H9 (cell line): ENCODE results near the gene TANGO6. TPM values are rescaled to one million over a fixed set of nuclear protein-coding genes. Genes with fewer than 3 reads are reported as not detected.

Experiments
- DNase-seq: peaks from one replicate; pipeline ENCODE4 v3.0.0-alpha.2; 2017
- H2AFZ ChIP-seq: one replicate; pipeline ENCODE4 v1.6.1; 2013; ENCODE audit warnings: mild to moderate bottlenecking, low read length, control low read depth, moderate library complexity
- H2AK5ac ChIP-seq: 2 replicates; pipeline ENCODE4 v1.6.1; 2013; ENCODE audit warnings: low read length, control low read depth, mixed read lengths; ENCODE audit not compliant: insufficient read length
- H2BK120ac ChIP-seq: one replicate; pipeline ENCODE4 v1.6.1; 2013; ENCODE audit warnings: low read depth, mild to moderate bottlenecking, low read length, control low read depth, inconsistent platforms; ENCODE audit not compliant: poor library complexity, severe bottlenecking
- H2BK12ac ChIP-seq: 2 replicates; pipeline ENCODE4 v1.6.1; 2013; ENCODE audit warnings: low read length, control low read depth, mixed read lengths, low read depth; ENCODE audit not compliant: insufficient read length
- H2BK15ac ChIP-seq: 2 replicates; pipeline ENCODE4 v1.6.1; 2013; ENCODE audit warnings: low read depth, low read length, control low read depth
- H2BK20ac ChIP-seq: one replicate; pipeline ENCODE4 v1.6.1; 2013; ENCODE audit warnings: low read depth, mild to moderate bottlenecking, low read length, control low read depth, inconsistent platforms; ENCODE audit not compliant: poor library complexity, severe bottlenecking
- H2BK5ac ChIP-seq: 2 replicates; pipeline ENCODE4 v1.6.1; 2013; ENCODE audit warnings: low read length, control low read depth, mixed read lengths; ENCODE audit not compliant: insufficient read length
- H3K14ac ChIP-seq: 2 replicates; pipeline ENCODE4 v1.6.1; 2013; ENCODE audit warnings: low read length, control low read depth; ENCODE audit not compliant: insufficient read depth
- H3K18ac ChIP-seq: 2 replicates; pipeline ENCODE4 v1.6.1; 2013; ENCODE audit warnings: low read depth, mild to moderate bottlenecking, mixed read lengths, low read length, control low read depth; ENCODE audit not compliant: insufficient read length
- H3K23ac ChIP-seq: 2 replicates; pipeline ENCODE4 v1.6.1; 2013; ENCODE audit warnings: low read length, control low read depth, mixed read lengths, low read depth; ENCODE audit not compliant: insufficient read length
- H3K23me2 ChIP-seq: 2 replicates; pipeline ENCODE4 v1.6.1; 2013; ENCODE audit warnings: low read depth, mild to moderate bottlenecking, mixed read lengths, low read length, control low read depth; ENCODE audit not compliant: insufficient read length, poor library complexity, severe bottlenecking
- H3K27ac ChIP-seq: 2 replicates; pipeline ENCODE4 v1.5.1; 2013; ENCODE audit warnings: low read length, control low read depth, mixed read lengths, low read depth; ENCODE audit not compliant: insufficient read length
- H3K27me3 ChIP-seq: 2 replicates; pipeline ENCODE4 v1.6.1; 2013; ENCODE audit warnings: low read length, control low read depth, inconsistent platforms; ENCODE audit not compliant: insufficient read depth
- H3K4ac ChIP-seq: 2 replicates; pipeline ENCODE4 v1.6.1; 2013; ENCODE audit warnings: low read depth, mild to moderate bottlenecking, control low read depth, inconsistent platforms, low read length, moderate library complexity
- H3K4me1 ChIP-seq: 2 replicates; pipeline ENCODE4 v1.6.1; 2013; ENCODE audit warnings: low read length, control low read depth, inconsistent platforms; ENCODE audit not compliant: insufficient read depth
- H3K4me2 ChIP-seq: 2 replicates; pipeline ENCODE4 v1.6.1; 2013; ENCODE audit warnings: low read length, control low read depth, mixed read lengths; ENCODE audit not compliant: insufficient read length, insufficient read depth
- H3K56ac ChIP-seq: 2 replicates; pipeline ENCODE4 v1.6.1; 2013; ENCODE audit warnings: low read depth, mild to moderate bottlenecking, mixed read lengths, low read length, control low read depth; ENCODE audit not compliant: insufficient read length
- H3K79me1 ChIP-seq: 2 replicates; pipeline ENCODE4 v1.6.1; 2013; ENCODE audit warnings: low read depth, mild to moderate bottlenecking, moderate library complexity, low read length, control low read depth, inconsistent platforms; ENCODE audit not compliant: insufficient read depth, poor library complexity, severe bottlenecking
- H3K79me2 ChIP-seq: 2 replicates; pipeline ENCODE4 v1.6.1; 2013; ENCODE audit warnings: low read length, control low read depth, inconsistent platforms; ENCODE audit not compliant: insufficient read depth
- H3K9ac ChIP-seq: 2 replicates; pipeline ENCODE4 v1.6.1; 2013; ENCODE audit warnings: low read length, control low read depth, mixed read lengths; ENCODE audit not compliant: insufficient read length; ENCODE audit errors: extremely low read depth
- H3K9me3 ChIP-seq: one replicate; pipeline ENCODE4 v1.6.1; 2013; ENCODE audit warnings: low read depth, low read length, inconsistent platforms; ENCODE audit not compliant: control insufficient read depth
- H3T11ph ChIP-seq: one replicate; pipeline ENCODE4 v1.6.1; 2013; ENCODE audit warnings: mild to moderate bottlenecking, low read length, control low read depth, inconsistent platforms
- H4K20me1 ChIP-seq: one replicate; pipeline ENCODE4 v1.6.1; 2013; ENCODE audit not compliant: control insufficient read depth, insufficient read length, insufficient read depth
- H4K5ac ChIP-seq: 2 replicates; pipeline ENCODE4 v1.6.1; 2013; ENCODE audit warnings: low read depth, mild to moderate bottlenecking, mixed read lengths, low read length, control low read depth; ENCODE audit not compliant: insufficient read length
- H4K8ac ChIP-seq: replicated peaks from 2 replicates; pipeline ENCODE4 v1.6.1; 2013; ENCODE audit warnings: low read length, control low read depth, mixed read lengths, low read depth; ENCODE audit not compliant: insufficient read length
- H4K91ac ChIP-seq: 2 replicates; pipeline ENCODE4 v1.6.1; 2013; ENCODE audit warnings: low read depth, mild to moderate bottlenecking, moderate library complexity, mixed read lengths, low read length, control low read depth; ENCODE audit not compliant: insufficient read length
- H3K27ac Mint-ChIP-seq, 3 experiments: 2 replicates in 2 of 3; 3 replicates in 1 of 3; pipeline ENCODE4 v1.8.0; 2020 to 2021; ENCODE audit warnings: mixed read lengths in 3 of 3, mild to moderate bottlenecking in 1 of 3, moderate library complexity in 1 of 3
- H3K27me3 Mint-ChIP-seq: 2 replicates; pipeline ENCODE4 v1.8.0; 2021; ENCODE audit warnings: low read depth, mild to moderate bottlenecking, moderate library complexity, mixed read lengths
- H3K36me3 Mint-ChIP-seq, 3 experiments: 2 replicates in 2 of 3; 3 replicates in 1 of 3; pipeline ENCODE4 v1.8.0; 2020 to 2021; ENCODE audit warnings: low read depth in 3 of 3, mixed read lengths in 3 of 3; ENCODE audit not compliant: insufficient read depth in 1 of 3
- H3K4me1 Mint-ChIP-seq, 2 experiments: 2 replicates each; pipeline ENCODE4 v1.8.0; 2020; ENCODE audit warnings: mixed read lengths in 2 of 2
- H3K4me3 Mint-ChIP-seq, 2 experiments: 2 replicates in 1 of 2; 3 replicates in 1 of 2; pipeline ENCODE4 v1.8.0; 2020 to 2021; ENCODE audit warnings: mild to moderate bottlenecking in 2 of 2, mixed read lengths in 2 of 2, moderate library complexity in 1 of 2
- H3K9me3 Mint-ChIP-seq, 2 experiments: 2 replicates in 1 of 2; 3 replicates in 1 of 2; pipeline ENCODE4 v1.8.0; 2020; ENCODE audit warnings: mild to moderate bottlenecking in 2 of 2, mixed read lengths in 2 of 2, moderate library complexity in 1 of 2
- CTCF ChIP-seq: fragments of 200-600 bp; sonication (generic); conservative IDR thresholded peaks from 3 replicates; pipeline ENCODE4 v1.8.0; 2021; ENCODE audit warnings: antibody characterized with exemption, mild to moderate bottlenecking
- WGBS: extraction: QIAGEN DNeasy Blood & Tissue Kit; methylation state at CpG from one replicate; pipeline ENCODE4 v1.1.7; 2013; ENCODE audit warnings: missing lambda C conversion rate, low lambda C conversion rate, mixed read lengths; ENCODE audit not compliant: insufficient read length; ENCODE audit errors: extremely low coverage; 5-methylcytosine and 5-hydroxymethylcytosine counted together
- total RNA-seq: library from RNA; stranded (reverse); gene quantifications from 2 replicates; pipeline ENCODE4 v1.2.1, GENCODE V29; 2021

The TANGO6 gene
- total RNA-seq, 1 experiment from 2014 or later: 12.0 TPM

GRCh38 chr16:68973611-68974120, 130.3 kb downstream of the TANGO6 start:
- H2BK5ac ChIP-seq: no peak overlapping the region
- no peak overlapping the region for H3K18ac ChIP-seq
- H2AK5ac ChIP-seq: no peak overlapping the region
- H3K4me1 ChIP-seq: peaks cover 2% of the 10 kb centered on the region; the same call in 1 of the 2 replicates
- H4K20me1 ChIP-seq: no peaks in the 10 kb centered on the region
- Mint-ChIP-seq H3K9me3 (no peaks in the 10 kb centered on the region), H3K27ac (peak overlapping the region in 2 of 3 experiments; percentile 24 to 45; a peak in 4 of 7 replicates), H3K36me3 (peaks cover 3 to 19% (median 14%) of the 10 kb centered on the region in 3 experiments; a peak in 6 of 7 replicates), H3K27me3 (no peaks in the 10 kb centered on the region), H3K4me3 (no peak overlapping the region), H3K4me1 (peaks cover 27 to 32% of the 10 kb centered on the region in 2 experiments)
- H3K4me2 ChIP-seq: no peak overlapping the region
- no peak for DNase-seq
- no peak overlapping the region for H3K23ac ChIP-seq
- H3K9ac ChIP-seq: no peak overlapping the region
- no CpG with 5 or more reads among the region's 7 CpGs for WGBS
- no peaks in the 10 kb centered on the region for H3K23me2 ChIP-seq
- H3K14ac ChIP-seq: no peak overlapping the region
- TF ChIP-seq CTCF: no peak
- H4K91ac ChIP-seq: no peak overlapping the region
- H3K27ac ChIP-seq: no peak overlapping the region
- H2AFZ ChIP-seq: no peak overlapping the region
- no peak overlapping the region for H3K56ac ChIP-seq
- H3K4ac ChIP-seq: no peak overlapping the region
- no peaks in the 10 kb centered on the region for H3K27me3 ChIP-seq
- no peaks in the 10 kb centered on the region for H3K79me2 ChIP-seq
- no peak overlapping the region for H2BK15ac ChIP-seq
- no peak overlapping the region for H4K8ac ChIP-seq
- no peaks in the 10 kb centered on the region for H3K9me3 ChIP-seq
- no peak overlapping the region for H4K5ac ChIP-seq
- no peak overlapping the region for H2BK12ac ChIP-seq
- H3T11ph ChIP-seq: no peak overlapping the region
- H3K79me1 ChIP-seq: no peaks in the 10 kb centered on the region
- no peak overlapping the region for H2BK120ac ChIP-seq
- no peak overlapping the region for H2BK20ac ChIP-seq
